Osteoblast (primary cell): ENCODE results near the gene SKIC2. TPM values are rescaled to one million over a fixed set of nuclear protein-coding genes. Genes with fewer than 3 reads are reported as not detected.
A peak's percentile ranks its signal among the peaks of the same experiment; 100 is the strongest.
"Not testable (repeated sequence)": the region's sequence is repeated elsewhere in the genome, so short reads cannot be mapped to it uniquely, and the experiment has no call there.

ENCODE experiments used
- DNase-seq: peaks from one replicate; pipeline ENCODE4 v3.0.0; 2011; ENCODE audit warnings: low spot score, mixed read lengths; ENCODE audit not compliant: insufficient read length; ENCODE audit errors: missing footprints
- H2AFZ ChIP-seq: 2 replicates; pipeline ENCODE4 v1.6.0; 2011; ENCODE audit warnings: mild to moderate bottlenecking, low read length
- H3K27ac ChIP-seq: 2 replicates; pipeline ENCODE4 v1.5.1; 2011; ENCODE audit warnings: mild to moderate bottlenecking, low read depth, low read length, moderate library complexity
- H3K27me3 ChIP-seq: 2 replicates; pipeline ENCODE4 v1.6.0; 2012; ENCODE audit warnings: mild to moderate bottlenecking, control low read depth, inconsistent platforms, low read length, moderate library complexity; ENCODE audit not compliant: insufficient read depth
- H3K36me3 ChIP-seq: 2 replicates; pipeline ENCODE4 v1.5.1; 2011; ENCODE audit warnings: mild to moderate bottlenecking, low read length, control low read depth, moderate library complexity; ENCODE audit not compliant: insufficient read depth
- H3K4me1 ChIP-seq: 2 replicates; pipeline ENCODE4 v1.5.1; 2011; ENCODE audit warnings: mild to moderate bottlenecking, low read length, control low read depth, moderate library complexity; ENCODE audit not compliant: insufficient read depth
- H3K4me2 ChIP-seq: 2 replicates; pipeline ENCODE4 v1.6.0; 2011; ENCODE audit warnings: mild to moderate bottlenecking, low read length; ENCODE audit not compliant: insufficient read depth
- H3K4me3 ChIP-seq: fragments of 200-600 bp; sonication (generic); 3 replicates; pipeline ENCODE4 v1.5.1; 2012; ENCODE audit warnings: mild to moderate bottlenecking, low read length, inconsistent platforms; ENCODE audit not compliant: insufficient read depth
- H3K79me2 ChIP-seq: 2 replicates; pipeline ENCODE4 v1.6.0; 2012; ENCODE audit warnings: mild to moderate bottlenecking, low read length, control low read depth, inconsistent platforms; ENCODE audit not compliant: insufficient read depth
- H3K9me3 ChIP-seq: 2 replicates; pipeline ENCODE4 v1.5.1; 2011; ENCODE audit warnings: low read depth, low read length, control low read depth
- H4K20me1 ChIP-seq: 2 replicates; pipeline ENCODE4 v1.6.0; 2012; ENCODE audit warnings: mild to moderate bottlenecking, low read length, control low read depth; ENCODE audit not compliant: insufficient read depth
- CTCF ChIP-seq: IDR thresholded peaks from 2 replicates; pipeline ENCODE4 v1.5.1; 2011; ENCODE audit warnings: mild to moderate bottlenecking, low read depth, low read length, moderate library complexity; ENCODE audit errors: extremely low read depth
- total RNA-seq: library from RNA; depleted of rRNA; stranded (reverse); fragments of >200 nt; gene quantifications from 2 replicates; pipeline ENCODE4 v1.2.3, GENCODE V29; 2012

Gene SKIC2
- total RNA-seq, 1 donor: 42.0 TPM

GRCh38 chr6:31971993-31972708, 13.2 kb downstream of the SKIC2 start, which contains the start of gene DXO:
Gene DXO, minus strand, starts transcription at chr6:31972138. Its CDS starts 463 bp downstream, at chr6:31971675.
- Histone ChIP-seq H3K27me3 (no peaks in the 10 kb centered on the region), H4K20me1 (peaks cover 4% of the 10 kb centered on the region), H3K9me3 (no peaks in the 10 kb centered on the region), H3K4me3 (peak within 1 kb of the TSS; percentile 91), H3K79me2 (peaks cover 59% of the 10 kb centered on the region), H3K27ac (peak within 1 kb of the TSS; percentile 99), H3K36me3 (peaks cover 30% of the 10 kb centered on the region), H2AFZ (peak within 1 kb of the TSS; percentile 88), H3K4me1 (peaks cover 32% of the 10 kb centered on the region), H3K4me2 (peak within 1 kb of the TSS; percentile 93)
- TF ChIP-seq CTCF: no peak
- DNase-seq: peak; percentile 100

DNA sequence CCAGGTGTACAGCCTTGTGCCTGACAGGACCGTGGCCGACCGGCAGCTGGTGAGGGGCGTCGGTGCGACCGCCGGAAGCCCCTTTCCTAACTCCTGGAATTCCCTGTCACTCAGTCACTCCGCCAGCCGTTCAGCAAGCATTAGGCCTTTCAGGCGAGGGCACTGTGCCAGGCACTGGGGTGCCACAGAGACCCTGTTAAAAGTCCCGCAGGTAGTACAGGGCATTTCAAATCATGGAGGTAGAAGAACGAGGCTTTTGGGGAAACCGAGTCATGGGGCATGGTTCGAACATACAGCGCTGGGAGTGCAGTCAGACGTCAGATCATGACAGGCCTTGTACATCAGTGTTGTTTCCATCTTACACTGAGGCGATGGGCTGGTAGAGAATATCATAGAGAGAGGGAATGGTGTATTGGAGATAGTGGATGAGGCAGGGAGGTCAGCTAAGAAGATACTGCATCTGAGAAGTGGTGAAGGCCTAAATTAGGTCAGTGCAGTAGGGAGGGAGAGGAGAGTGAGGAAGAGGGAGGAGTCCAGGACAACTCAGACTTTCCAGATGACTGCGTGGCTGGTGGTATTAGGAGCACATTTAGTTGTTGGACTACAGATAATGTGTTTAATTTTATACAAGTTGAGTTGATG, 13.9 kb downstream of the SKIC2 start:
- H4K20me1 ChIP-seq: peaks cover 4% of the 10 kb centered on the region
- TF ChIP-seq CTCF: no peak
- H3K27ac ChIP-seq: peak overlapping the region; percentile 99
- peaks cover 32% of the 10 kb centered on the region for H3K4me1 ChIP-seq
- H3K36me3 ChIP-seq: peaks cover 24% of the 10 kb centered on the region
- DNase-seq: peak; percentile 90
- H3K27me3 ChIP-seq: no peaks in the 10 kb centered on the region
- peaks cover 53% of the 10 kb centered on the region for H3K79me2 ChIP-seq
- H3K4me2 ChIP-seq: peak overlapping the region; percentile 93
- H2AFZ ChIP-seq: peak overlapping the region; percentile 88
- H3K9me3 ChIP-seq: no peaks in the 10 kb centered on the region
- H3K4me3 ChIP-seq: peak overlapping the region; percentile 91

DNA sequence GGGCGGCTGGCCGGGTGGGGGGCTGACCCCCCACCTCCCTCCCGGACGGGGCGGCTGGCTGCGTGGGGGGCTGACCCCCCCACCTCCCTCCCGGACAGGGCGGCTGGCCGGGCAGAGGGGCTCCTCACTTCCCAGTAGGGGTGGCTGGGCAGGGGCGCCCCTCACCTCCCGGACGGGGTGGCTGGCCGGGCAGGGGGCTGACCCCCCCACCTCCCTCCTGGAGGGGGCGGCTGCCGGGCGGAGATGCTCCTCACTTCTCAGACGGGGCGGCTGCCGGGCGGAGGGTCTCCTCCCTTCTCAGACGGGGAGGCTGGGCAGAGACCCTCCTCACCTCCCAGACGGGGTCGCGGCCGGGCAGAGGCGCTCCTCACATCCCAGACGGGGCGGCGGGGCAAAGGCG, 17.1 kb downstream of the SKIC2 start:
- not testable (repeated sequence) for H3K27ac ChIP-seq, H2AFZ ChIP-seq, H3K4me3 ChIP-seq, H3K36me3 ChIP-seq, H3K27me3 ChIP-seq, H3K4me2 ChIP-seq, H3K9me3 ChIP-seq, DNase-seq, H4K20me1 ChIP-seq
- peaks cover 15% of the 10 kb centered on the region for H3K4me1 ChIP-seq
- peaks cover 34% of the 10 kb centered on the region for H3K79me2 ChIP-seq

GRCh38 chr6:31977816-31978431, 18.9 kb downstream of the SKIC2 start:
- peaks cover 22% of the 10 kb centered on the region for H3K79me2 ChIP-seq
- peaks cover 8% of the 10 kb centered on the region for H3K4me1 ChIP-seq
- H3K9me3 ChIP-seq: no peaks in the 10 kb centered on the region
- H2AFZ ChIP-seq: no peak overlapping the region
- no peak for TF ChIP-seq CTCF
- H3K4me2 ChIP-seq: no peak overlapping the region
- DNase-seq: no peak
- peaks cover 8% of the 10 kb centered on the region for H3K36me3 ChIP-seq
- H4K20me1 ChIP-seq: peaks cover 2% of the 10 kb centered on the region
- no peak overlapping the region for H3K4me3 ChIP-seq
- H3K27me3 ChIP-seq: no peaks in the 10 kb centered on the region
- no peak overlapping the region for H3K27ac ChIP-seq
